HG02973 (cell line): ENCODE measurements around the gene FHIT.

Experiments used
- ATAC-seq: cut with Tn5 transposase; IDR thresholded peaks from one replicate; pipeline ENCODE4 v1.9.1; 2021; ENCODE audit warnings: moderate library complexity; ENCODE audit not compliant: unreplicated experiment

Gene FHIT

DNA sequence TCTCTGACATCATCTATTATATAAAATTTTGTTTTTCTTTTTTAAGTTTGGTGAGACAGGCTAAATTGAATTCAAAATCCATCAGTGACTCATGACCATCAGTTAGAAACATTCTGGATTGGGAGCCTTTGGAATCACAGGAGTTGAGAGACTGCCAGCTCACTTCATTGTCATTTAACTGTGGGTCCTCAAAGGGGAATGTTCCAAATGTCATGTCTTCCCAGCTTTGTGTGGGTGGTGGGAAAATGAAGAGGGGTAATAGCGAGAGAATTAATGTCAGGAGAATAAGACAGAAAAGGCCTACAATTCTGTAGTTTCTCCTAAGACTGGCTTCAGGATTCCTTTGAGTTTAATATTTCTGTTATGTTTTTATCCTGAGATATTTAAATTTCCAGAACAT lies 1051.9 kb downstream of the FHIT start:
- ATAC-seq, result no peak

- no peak for ATAC-seq
Measured at GRCh38 chr3:60198179-60198720, 1053.0 kb downstream of the FHIT start.

GRCh38 chr3:60192297-60193114 lies 1058.7 kb downstream of the FHIT start:
- no peak for ATAC-seq

DNA sequence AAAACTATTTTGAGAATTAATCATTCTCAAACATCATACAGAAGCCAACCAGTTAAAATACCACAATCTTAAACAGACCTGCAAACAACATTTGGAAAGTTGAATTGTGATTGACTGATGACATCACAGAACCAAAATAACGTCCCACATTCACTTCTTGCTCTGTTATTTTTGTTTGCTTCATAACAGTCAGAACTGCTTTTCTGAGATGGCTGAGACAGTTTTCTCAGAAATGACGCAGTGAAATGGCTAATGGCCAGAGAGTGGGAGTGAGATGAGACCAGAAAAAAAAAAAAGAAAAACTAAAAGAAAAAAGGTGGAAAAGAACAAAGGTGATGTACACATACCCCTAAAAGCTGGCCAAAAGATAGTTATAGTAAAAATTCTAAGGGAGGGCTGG lies 1061.2 kb downstream of the FHIT start:
- ATAC-seq, result no peak

DNA sequence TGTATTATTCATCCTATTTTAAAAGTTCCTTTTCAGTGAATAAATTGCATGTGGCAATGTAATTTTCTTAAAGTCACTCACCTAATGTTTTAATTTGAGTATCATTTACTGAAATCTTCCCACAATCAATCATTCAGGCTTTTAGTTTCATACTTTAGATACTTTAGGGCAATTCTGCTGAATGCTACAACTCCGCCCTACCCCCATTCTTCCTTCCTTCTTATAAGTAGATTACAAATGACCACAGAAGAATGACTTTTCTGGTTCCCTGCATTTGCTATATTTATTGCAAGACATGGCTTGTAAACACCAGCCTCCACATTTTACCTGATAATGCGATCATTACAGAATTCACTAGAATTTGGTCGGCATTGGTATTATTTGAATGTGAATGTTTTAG lies 1061.9 kb downstream of the FHIT start:
- no peak for ATAC-seq

- ATAC-seq, result no peak
Measured at GRCh38 chr3:60188803-60189202, 1062.4 kb downstream of the FHIT start.

DNA sequence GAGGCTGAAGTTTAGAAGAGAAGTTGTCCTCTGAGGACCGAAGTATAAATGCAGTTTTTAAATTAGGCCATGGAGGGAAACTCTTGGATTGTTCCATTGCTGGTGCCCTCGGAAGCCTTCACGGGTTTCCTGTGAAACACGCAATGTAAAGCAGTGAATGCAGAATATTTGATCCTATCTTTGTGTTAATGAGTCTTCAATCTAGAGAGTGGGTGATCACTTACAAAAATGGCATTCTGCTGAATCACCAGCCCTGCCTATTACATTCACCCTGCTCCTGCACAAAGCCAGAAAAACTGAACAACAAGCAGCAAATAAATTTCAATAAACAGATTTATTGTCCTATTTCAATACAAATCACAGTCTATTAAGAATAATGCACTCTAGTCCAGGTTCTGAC lies 1063.9 kb downstream of the FHIT start:
- no peak for ATAC-seq

GRCh38 chr3:60186359-60186758 lies 1064.9 kb downstream of the FHIT start:
- no peak for ATAC-seq

- no peak for ATAC-seq
Measured at GRCh38 chr3:60185161-60185560, 1066.1 kb downstream of the FHIT start.

- ATAC-seq, result no peak
Measured at GRCh38 chr3:60182697-60183096, 1068.6 kb downstream of the FHIT start.

DNA sequence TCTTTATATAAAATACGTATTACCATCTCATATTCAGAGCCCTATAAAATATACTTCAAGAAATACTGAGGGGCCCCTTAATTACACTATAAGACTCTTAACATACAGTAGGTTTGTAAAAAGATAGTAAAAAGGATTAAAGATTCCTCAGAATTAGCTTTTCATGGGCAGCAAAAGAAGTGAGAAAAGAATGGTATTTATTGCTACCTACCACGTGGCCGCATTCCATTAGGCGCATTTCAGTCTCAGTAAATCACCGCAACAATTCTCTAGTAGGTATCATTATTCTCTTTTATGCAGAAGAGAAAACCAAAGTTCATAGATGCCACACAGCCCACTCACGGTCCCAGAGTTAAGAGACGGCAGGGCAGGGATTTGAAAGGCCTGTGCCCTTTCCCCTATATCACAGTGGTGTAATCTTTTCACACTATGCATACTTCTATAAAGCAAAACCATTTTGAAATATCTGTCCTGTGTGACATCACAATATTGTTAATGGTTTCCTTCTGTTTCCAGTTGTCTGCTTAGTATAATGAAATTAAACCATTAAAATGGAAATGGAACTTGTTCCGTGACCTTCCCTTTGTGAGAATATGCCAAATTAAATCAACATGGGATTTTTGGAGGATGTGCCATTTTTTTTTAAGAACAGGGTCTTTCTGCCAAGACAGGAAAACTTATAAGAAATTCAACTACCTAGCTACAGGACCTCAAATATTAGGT lies 1072.2 kb downstream of the FHIT start:
- no peak for ATAC-seq

DNA sequence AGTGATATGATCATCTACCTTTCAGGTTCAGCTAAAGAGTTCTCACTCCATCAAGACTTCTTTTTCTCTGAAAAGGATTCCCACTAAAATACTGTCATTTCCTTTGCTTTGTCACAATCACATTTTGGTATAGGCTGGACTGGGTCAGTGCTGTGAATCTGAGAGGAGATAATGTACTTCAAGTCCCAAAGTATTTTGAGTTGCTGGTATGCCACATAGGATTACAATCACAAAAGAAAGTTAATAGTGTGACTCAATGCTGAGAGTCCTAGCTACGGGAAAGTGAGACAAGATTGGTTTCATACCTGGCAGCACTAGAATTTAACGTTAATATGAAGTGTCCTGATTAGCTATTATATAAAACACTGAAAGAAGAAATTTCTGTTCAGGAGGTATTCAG lies 1073.5 kb downstream of the FHIT start:
- no peak for ATAC-seq

DNA sequence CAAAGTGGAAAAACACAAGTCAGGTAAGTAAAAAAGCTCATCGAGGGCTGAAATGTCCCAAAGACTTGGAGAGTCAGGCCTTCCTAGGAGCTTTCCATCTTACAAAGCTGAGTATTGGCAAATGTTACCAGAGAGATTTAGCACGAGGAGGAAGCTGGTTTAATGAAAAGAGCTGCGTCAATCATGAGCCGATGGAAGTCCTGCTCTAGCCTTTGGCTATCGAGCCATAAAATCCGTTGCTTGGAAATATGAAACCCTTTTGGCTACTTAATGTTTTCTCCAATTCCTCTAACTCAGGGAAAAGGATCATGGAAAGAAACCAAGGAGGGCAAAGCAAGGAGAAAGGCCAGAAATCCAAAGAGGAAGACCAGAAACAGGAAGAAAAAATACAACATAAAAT lies 1074.6 kb downstream of the FHIT start:
- no peak for ATAC-seq

GRCh38 chr3:60175680-60176079 lies 1075.6 kb downstream of the FHIT start:
- ATAC-seq, result no peak

DNA sequence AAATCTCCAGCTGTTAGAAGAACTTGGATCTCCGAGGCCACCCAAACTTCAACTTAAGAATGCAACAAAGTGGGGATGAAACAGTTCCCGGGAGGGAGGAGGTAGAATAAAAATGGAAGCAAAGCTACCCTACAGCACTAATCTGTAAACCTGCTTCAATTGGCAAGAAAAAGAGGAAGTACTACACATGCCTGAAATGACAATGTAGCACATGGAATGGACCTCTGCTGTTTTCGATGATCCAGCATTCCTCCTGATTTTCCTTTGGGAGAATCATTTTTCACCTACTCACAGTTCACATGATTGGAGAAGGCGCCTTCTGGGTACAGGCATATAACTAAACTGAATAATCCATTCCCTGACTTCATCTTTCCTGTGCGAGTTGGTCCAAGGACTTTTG lies 1081.5 kb downstream of the FHIT start:
- ATAC-seq, result no peak

DNA sequence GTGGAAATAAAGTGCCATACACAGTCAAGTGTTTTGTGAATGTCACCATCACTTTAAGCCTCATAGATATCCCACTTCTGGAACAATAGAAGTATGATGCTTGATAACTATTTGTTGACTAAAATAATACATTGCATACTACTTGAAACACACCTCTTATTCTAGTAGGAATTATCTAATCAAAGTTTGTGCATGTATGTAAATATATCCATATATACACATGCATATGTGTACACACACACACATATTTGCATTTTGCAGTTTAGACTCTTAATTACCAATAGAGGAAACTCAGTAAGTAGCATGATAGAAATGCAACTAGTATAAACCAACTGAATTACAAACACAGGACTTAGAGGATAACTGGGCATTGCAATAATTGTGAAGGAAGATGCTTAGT lies 1084.1 kb downstream of the FHIT start:
- no peak for ATAC-seq

DNA sequence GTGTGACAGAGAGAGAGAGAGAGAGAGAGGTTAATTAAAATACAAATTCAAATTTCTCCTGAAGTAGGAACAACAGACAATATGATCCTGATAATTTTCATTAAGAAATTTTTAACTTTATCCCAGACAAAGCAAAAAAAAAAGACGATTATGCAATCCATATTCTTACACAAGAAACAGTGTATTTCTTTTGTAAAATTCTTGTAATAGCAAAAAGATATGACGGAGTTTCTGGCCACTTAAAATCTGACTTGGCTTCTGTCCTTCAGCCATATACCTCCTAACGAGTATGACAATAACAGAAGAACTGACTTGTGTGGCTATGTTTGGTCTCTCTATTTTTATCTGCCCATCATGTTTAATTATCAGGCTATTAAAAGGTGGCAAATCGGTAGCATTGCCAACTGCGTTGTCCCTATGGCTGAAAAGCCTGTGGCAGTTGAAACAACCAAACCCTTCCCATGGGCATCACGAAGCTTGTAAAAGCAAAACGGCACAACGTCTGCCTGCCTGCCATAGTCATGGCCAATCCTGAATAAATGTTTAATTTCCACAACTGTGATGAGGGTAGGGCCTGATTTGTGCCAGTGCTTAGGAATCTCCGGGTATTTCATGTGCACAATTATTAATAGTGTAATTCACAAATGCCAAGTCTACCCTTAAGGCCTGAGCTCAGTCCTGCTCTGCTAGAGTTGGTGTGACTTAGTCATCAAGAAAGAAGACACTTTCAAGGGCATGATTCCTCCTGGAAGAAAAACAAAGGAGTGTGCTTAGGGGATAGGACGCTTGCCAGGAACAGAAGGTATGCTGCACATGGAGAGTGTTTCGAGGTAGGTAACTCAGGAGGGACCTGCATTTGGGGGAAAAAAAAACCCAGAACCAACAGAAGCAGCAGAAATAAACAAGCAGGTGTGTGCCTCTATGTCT lies 1090.2 kb downstream of the FHIT start:
- ATAC-seq, result no peak

DNA sequence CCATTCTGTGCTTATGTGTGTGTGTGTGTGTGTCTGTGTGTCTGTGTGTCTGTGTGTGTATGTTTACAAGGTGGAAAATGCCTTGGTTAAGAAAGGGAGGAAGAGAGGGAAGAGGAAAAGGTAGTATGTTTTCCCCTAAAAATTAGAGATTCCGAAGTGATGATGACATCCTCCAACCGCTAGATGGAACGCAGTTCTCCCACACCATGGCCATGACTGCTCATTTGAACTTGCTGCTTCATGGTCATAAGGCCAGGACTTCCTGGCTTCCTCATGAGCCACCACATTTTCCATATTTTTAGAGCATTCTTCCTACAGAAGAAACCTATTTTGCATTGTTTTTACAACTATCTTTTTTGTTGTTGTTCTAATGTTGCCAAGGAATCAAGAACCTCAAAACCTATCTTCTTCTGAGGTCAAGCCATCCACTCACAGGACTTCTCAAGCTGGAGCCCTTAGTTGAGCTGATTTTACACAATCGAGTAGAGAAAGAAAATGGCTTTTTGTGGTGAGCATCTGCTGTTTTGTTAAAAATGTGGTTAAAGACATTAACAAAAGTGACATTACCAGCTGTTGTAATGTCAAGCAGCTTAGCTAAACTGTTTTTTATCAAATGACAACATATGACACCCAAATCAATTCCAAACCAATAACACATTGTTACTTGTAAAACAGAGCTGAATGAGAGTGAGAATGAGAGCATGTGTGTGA lies 1091.0 kb downstream of the FHIT start:
- ATAC-seq, result no peak

GRCh38 chr3:60158035-60158434 lies 1093.2 kb downstream of the FHIT start:
- no peak for ATAC-seq

DNA sequence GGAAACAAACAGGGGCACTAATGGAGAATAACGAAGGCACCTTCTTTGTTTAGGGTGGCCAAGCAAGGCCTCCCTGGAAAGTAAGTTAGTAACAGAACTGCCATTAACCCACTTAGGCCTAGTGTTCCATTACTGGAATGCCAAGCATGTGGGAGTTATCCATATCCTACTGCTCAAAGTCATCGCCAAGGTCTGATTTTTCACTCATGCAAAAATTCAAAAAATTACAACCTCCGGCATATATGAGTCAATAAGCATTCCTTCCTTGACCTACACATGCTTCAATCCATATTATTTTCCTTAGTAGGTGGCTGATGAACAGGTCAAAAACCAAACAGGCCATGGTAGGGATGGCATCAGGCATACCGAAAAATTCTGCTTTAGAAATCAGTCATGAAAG lies 1097.2 kb downstream of the FHIT start:
- ATAC-seq, result no peak
